CD4-positive, alpha-beta T cell treated with Interleukin-17A for 4 hours (primary cell): ENCODE measurements around the gene NME9.

ENCODE experiments used
- DNase-seq: peaks from one replicate; pipeline ENCODE4 v3.0.0-alpha.2; 2020; ENCODE audit warnings: mixed read lengths

NME9 gene

DNA sequence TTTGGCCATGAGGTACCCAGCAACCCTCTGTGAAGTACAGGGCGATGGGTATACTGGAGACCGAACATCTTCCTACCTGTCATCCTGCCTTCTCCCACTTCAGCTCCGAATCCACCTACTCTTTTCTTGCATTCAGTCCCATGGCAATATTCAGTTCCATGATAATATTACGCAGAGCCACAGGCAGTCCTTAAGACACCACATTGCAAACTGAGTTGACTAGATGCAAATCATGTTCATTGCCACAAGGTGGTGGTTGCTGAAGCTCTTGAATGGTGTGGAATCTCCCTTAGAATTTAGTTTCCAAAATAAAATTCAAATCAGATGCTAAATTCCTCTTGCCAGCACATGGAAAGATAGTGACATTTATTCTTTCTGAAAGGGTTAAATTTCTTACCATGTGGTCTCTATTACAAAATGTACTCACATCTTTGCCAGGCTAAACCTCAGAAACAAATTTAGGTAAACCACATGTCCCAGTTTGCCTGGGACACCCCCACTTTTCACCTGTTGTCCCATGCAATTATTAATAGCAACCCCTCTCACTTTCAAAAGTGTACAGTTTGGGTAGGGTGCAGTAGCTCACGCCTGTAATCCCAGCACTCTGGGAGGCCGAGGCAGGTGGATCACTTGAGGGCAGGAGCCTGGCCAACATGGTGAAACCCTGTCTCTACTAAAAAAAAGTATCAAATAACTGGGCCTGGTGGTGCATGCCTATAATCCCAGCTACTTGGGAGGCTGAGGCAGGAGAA lies 1.7 kb upstream of the NME9 start:
- no peak for DNase-seq

DNA sequence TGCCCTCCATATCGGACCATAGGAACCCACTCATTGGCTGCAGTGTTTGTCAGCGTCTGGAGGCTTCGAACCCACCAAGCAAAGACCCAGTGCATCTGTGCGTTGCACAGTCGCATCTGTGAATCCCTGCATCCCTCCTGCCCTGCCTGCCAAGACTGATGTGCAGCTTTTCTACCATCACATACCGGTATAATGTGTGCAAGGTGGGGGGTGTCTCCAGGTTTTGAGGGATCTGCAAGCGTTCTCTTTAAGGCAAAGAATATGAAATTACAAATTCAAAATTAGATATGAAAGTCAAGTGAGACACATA lies 288 bp upstream of the NME9 start:
- DNase-seq = no peak

DNA sequence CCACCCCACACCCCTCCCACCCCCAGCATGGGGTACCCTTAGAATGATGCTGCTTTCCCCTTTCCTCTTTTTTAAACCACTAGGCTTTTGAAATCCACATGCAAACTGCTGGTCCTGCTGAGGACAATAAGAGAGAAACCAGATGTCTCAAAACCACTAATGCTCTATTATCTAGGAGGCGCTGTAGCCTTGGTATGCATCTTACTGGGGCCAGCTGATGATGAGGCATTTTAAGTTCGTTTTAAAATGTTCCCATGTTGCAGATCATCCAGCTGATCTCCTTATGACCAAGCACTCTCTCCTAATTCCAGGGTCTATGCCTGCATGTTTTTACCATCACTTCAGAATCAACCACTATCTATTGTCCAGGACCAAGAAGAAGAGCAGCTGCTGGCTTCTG lies 1.3 kb downstream of the NME9 start:
- no peak for DNase-seq

DNA sequence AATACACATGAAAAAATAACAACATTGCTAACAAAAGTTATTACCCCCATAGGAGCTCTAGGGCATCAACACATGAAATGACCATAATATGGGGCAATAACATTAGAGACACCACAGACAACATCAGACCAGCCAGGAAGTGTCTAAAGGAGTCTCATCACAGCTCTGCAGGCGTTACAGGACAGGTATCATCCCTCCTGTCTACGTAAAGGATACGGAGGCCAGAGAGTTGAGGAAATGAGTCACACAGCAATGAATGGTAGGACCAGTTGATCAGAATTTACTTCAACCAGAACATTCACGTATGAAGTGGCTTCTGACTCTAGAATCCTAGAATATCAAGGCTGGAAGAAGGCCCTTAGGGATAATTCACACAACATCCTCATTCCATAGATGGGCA lies 1.8 kb downstream of the NME9 start:
- DNase-seq = no peak

DNA sequence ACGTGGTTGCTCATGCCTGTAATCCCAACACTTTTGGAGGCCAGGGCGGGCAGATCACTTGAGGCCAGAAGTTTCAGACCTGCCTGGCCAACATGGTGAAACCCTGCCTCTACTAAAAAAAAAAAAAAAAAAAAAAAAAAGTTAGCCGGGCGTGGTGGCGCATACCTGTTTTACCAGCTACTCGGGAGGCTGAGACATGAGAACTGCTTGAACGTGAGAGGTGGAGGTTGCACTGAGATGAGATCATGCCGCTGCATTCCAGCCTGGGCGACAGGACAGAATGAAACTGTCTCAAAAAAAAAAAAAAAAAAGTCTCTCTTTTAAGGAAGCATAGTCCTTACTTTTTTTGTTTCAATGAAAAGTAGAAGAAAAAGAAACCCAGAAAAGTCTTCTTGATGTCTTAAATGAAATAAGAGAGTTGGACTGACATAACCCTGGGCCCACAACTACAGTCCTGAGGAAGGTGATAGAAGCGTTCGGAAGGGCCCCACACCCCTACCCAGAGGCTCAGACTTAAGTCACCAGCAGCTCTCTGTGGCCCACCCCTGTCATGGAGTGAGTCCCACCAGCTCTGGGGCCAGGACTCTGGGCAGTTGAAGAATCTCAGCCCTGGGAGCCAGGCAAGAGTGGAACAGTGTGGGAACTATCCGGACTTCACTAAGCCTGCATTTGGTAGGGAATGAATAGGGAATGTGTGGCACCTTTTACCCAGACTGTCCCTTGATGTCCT lies 2.6 kb downstream of the NME9 start:
- DNase-seq = no peak

DNA sequence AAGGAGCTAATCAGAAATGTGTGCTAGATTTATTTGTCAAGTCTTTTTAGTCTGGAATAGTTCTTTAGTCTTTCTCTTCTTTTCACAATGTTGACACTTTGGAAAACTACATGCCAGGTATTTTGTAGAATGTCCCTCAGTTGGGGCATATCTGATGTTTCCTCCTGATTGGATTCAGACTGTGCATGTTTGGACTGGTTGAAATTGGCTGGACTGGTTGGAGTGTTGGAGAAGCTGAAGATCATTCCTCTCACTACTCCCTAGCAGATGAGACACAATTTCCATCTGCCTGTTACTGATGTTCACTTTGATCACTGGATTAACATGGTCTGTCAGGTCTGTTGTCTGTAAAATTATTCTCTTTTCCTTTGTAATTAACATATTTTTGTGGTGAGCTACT lies 3.7 kb downstream of the NME9 start:
- no peak for DNase-seq

DNA sequence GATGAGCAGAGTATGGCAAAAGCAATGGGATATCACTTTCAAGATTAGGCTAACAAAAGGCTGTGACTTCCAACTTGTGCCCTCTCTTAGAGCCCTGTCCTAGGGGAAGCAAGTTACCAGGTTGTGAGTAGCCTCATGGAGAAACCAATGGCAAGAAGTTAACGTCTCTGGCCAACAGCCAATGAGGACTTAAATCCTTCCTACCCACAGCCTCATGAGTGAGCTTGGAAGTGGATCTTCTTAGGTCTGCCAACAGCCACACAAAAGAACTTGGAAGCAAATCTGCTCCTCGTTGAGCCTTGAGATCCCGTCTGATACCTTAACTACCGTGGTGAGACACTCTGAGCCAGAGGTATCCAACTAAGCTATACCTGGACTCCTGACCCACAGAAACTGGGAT lies 5.7 kb downstream of the NME9 start:
- no peak for DNase-seq

DNA sequence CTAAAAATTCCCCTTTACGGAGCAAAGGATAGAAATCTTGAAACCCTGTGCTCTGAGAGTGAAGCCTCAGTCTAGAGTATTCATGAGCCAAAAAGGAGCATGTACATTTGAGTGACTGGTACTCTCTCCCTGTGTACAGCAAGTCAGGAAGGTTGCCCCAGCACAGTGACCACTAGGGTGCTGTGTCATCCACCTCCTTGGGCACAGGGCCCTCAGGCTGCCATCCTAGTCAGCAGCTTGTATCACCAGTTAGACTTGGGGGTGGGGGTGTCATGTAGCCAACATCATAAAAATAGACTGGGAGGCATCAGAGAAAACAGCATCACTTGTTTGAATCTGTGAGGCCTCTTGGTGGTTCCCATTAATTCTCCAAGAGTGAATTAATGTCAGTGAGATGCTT lies 12.0 kb downstream of the NME9 start:
- no peak for DNase-seq

DNA sequence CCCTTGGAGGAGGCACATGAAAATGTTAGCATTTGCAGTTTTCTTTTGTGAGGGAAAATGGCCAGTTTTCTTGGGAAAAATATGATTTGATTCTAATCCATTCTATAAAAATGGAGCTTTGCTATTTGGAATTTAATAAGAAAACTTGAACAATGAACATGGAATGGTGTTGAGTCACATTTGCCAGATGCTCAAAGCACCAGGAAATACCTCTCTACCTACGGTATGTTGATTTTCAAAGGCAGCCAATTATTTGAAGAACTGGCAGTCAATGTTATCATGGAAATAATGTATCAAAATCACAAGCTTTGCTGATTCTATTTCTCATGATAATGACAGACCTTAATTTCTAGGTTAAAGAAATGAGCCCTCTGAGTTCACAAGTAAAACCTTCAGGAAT lies 14.9 kb downstream of the NME9 start:
- no peak for DNase-seq

DNA sequence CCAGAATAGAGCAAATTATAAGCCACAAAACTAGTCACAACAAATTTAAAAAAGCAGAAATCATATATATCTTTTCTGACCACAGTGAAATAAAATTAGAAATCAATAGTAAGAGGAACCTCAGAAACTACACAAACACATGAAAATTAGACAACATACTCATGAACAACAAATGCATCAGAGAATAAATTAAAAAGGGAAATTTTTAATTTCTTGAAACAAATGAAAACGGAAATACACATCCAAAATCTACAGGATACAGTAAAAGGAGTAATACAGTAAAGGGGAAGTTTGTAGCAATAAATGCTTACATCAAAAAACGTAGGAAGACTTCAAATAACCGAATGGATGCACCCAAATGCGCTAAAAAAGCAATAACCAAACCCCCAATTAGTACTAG lies 19.2 kb downstream of the NME9 start:
- no peak for DNase-seq

DNA sequence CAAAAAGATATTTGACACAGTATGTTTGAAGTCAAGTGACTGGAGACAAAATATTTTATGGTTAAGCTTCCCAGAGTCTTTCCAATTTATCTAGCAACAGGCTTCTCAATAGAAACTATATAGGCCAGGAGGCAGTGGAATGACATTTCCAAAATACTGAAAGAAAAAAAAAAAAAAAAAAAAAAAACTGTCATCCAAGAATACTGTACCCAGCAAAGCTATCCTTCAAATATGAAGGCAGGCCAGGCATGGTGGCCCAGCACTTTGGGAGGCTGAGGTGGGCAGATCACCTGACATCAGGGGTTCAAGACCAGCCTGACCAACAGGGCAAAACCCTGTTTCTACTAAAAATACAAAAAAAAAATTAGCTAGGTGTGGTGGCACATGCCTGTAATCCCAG lies 20.9 kb downstream of the NME9 start:
- no peak for DNase-seq

DNA sequence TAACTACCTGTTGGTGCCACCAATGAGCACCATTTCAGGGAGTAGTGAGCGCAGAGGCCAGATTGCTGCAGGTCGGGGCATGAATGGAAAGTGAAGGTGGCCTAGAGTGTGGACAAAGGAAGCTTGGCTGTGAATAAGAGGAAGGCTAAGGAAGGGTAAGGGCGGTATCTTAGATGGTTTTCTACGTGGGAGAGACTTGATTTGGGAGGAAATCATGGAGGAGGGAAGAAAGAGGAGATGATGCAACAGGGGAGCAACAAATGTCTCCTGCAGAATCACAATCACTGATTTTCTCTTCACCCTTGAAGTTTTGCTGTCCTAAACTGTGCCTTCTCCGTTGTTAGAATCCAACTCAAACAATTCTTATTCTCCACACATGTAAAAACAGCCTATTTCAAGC lies 21.8 kb downstream of the NME9 start:
- no peak for DNase-seq

DNA sequence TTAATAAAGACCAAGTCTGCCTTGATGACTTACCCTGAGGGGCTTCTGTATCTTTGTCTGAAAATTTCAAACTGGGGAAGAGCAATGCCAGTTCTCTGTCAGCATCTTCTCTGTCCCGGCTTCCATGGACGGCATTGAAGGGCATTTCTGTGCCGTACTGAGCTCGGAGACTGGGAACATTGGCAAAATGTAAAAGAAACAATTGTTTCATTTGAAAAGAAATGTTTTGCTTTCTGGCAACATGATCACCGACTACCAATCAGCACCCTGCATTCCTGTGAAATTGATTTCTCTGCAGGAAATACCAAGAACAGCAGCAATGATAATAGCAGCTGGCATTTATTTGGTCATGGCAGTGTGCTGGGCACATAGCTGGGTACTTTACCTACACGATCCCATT lies 26.2 kb downstream of the NME9 start:
- DNase-seq = no peak

DNA sequence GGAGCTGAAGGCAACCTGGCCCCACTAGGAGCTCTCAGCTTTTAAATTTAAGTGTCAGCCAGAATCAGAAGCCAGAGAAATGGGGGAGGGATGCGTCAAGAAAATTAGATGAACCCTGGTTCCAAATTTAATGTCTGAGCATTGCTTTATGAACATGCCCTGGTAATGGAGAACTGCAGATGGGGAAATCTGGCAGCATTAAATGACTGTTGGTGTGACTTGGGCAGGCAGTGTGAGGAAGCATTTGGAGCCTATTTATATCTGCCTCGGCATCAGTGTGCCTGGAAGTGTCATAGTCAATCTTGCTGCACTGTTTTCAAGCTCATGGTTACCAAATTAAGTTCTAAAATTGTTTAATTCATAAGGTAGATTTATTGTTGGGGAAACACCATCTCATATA lies 29.0 kb downstream of the NME9 start:
- no peak for DNase-seq

DNA sequence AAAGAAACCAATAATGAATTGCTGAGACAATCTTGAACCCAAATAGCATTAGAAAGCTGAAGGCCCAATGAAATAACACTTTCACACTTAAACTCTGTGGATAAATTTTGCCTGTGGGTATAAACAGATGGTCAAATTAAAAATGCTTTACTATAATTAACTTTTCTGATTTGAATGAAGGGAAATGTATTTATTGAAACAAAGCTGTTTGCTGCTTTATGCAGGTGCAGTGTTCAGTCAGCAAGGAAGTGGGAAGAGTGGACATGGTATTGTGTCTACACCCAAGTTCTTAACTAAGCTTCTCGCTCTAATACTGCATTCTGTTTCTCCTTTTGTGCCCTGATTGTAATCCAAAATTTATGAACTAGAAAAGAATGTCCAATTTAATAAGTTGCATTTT lies 31.8 kb downstream of the NME9 start:
- DNase-seq = no peak

DNA sequence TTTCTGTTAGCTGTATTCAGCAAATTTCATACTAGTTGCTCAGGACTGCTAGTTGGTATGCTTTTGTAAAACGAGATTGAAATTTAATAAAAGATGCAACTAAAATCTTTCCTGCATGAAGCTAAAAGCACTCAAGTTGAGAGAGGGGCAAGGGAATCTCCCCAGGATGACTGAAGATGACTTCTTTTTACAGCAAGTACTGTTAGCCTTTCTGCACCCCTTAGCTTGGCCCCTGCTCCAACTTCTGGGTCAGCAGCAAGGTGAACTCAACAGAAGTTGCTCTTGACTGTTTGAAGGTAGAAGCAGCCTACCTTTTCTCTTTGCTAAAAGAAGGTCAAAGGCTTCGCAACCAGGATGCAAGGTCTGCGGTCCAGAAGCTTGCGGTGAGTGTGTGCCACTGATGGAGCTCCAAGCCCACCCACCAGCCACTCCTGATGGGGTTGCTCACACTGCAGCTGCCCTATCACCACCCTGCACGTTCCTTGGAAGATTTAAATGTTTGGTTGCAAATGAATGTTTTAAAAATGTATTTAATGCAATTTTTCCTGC lies 32.5 kb downstream of the NME9 start:
- DNase-seq = no peak

DNA sequence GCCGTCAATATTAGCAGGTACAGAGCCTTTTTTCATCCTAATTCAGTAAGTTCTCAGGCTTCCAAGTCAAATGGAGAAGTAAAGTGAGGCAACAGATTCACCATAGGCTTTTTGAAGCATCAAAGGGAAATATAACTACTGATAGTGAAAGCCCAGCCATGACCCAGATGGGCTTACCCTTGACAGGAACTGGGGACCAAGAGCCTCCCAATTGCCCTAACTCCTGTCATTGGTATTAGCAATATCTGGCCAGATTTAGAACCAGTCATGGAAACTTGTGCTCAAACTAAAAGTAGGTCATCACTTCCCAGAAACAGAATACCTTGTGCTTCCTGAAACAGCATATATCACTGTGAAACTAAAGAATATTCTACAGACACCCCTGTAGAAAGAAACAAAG lies 33.0 kb downstream of the NME9 start:
- no peak for DNase-seq

DNA sequence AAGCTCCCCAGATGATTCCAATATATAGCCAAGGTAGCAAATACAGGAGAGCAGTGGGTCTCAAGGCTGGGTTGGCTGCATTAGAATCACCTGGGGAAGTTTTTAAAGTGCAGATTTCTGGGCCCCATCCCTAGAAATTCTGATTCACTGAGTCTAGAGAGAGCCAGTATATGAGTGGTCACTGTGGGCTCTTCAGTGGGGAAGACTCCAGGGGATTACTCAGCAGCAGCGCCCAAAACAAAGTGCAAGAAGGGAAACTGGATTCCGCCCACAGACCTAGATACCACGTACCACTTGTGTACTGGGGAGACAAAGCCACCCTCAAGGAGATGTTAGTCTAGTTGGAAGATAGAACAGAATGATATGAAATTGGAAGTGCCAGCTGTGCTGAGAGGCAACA lies 40.0 kb downstream of the NME9 start:
- DNase-seq = no peak

DNA sequence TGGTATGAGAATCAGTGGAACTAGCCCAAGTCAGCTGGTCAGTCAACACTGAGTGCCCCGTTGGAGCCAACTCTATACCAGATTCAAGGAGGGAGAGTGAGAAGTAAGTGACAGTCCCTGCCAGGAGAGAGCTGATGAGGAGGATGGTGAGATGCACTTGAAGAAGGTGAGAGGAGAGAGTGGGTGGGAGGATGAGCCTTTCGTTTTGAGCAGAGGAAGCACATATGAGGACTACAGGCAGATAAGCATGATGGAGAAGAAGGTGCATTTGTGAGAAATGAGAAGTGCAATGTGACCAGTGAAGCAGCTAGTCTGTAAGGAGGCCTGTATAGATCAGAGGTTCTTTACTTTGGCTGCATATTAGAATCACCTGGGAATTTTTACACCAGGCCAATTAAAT lies 40.4 kb downstream of the NME9 start:
- DNase-seq = no peak

DNA sequence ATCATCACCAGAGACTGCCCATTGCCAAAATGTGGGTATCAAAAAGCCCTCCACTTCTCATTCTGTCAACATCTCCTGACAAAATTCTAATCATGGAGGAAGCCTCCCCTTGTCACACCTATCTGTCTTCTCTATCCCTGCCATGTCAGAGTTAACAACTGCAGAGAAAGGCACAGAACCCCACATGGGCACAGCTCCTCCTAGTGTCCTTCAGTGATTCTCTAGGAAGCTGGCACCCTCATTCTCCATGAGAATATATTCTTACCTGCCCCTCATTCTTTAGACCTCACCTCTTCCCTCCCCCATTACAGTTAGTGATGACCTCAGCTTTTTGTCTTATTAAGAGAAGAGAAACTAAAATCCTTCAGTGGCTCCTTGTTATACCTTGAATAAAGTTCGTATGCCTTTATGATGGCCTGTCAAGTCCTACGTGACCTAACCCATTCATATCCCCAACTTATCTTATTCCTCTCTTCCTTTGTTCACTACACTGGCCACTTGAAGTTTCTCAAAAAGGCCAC lies 44.6 kb downstream of the NME9 start:
- DNase-seq = no peak

DNA sequence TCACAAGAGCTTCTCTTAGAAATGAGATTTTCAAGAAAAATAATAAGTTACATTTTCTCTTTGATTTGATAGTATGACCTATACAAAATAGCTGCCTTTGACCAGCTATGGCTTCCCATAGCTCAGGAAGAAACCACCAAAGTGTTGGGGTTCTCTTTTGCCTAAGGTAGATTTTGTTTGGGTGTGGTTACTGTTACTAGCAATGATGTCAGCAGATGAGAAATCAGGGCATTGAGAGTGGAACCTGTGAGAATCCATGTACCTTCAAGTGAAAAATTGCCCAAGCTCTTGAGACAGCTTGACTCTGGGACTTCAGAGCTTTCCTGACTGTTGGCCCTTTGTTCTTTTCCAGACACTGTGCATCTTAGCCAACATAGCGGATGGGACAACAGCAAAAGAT lies 45.6 kb downstream of the NME9 start:
- DNase-seq = no peak

DNA sequence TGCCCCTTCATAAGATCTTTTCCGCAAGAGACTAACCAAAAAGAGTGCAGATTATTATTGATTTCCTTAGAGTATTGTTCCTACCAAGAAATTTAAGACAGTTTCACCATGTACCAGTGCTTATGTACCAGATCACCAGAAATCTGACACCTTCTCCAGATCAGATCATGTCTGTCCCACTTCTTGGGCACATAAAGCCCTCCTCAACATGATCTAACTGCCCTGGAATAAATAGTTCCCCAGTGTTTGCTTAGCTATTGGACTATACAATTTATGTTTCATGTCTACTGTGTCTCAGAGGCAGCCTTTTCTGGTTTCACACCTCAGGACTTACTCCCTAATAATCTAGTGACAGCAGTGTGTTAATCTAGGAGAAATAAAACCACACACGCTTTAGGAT lies 46.8 kb downstream of the NME9 start:
- no peak for DNase-seq

DNA sequence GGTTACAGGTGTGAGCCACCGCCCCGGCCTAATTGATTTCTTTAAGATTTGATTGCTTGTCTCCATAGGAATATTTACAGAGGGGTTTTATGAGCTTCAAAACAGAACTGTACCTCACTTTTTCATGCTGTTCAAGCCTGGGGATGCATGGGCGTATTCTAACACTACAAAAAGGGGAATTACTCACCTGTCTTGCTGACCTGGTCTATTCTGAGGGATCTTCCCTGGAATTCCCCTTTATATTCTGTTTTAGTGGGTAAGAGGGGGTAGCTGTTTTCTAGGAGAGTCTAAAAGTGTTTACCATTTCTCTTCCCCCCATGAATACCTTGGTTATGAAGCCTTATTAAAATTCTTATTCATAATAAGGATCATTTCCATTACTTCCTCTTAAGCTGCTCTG lies 48.1 kb downstream of the NME9 start:
- DNase-seq = no peak

DNA sequence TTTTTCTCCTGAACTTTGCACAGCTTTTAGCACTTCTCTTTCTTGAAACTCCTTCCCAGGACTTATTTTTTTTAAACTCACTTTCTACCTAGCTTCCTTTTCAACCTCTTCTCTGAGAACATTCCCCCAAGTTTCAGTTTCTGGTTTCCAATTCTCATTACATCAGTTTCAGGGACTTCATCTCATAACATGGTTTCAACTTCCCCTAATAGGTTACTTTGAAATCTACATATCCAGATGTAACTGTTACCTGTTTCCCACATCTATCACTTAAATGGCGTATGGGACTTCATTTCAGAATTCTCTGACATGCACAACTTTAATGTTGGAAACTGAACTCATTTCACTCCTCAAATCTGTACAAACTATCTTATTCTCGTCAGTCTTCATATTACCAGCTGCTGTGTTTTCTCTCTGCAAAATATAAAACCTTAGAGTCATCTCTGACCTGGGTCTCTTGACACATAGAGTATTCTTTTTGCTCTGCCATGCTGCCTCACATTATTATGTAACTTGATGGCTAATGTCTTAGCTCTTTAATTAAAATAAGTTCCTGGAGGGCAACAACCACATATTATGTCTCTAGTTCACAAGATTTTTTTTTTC lies 58.4 kb downstream of the NME9 start:
- DNase-seq = no peak
